ENCODE measurements around the gene MYO16.

MYO16 gene

GRCh38 chr13:108632649-108633167 lies 3.3 kb downstream of the MYO16 start:
- H3K9me3 ChIP-seq (ENCODE audit: control insufficient read depth, insufficient read depth, low read depth, low read length) = no peaks in the 10 kb centered on the region
- TF ChIP-seq ZNF366 (tag by site-specific recombination; conservative IDR thresholded peaks at IDR 0.05) (no peak), ZNF362 (tag by site-specific recombination; IDR thresholded peaks at IDR 0.05) (no peak), GLI2 (tag by site-specific recombination; IDR thresholded peaks at IDR 0.05; ENCODE audit: borderline replicate concordance, low read depth) (no peak), ZBTB20 (tag by site-specific recombination; IDR thresholded peaks at IDR 0.05) (no peak), ZNF223 (tag by site-specific recombination; IDR thresholded peaks at IDR 0.05) (no peak), ZNF423 (tag by site-specific recombination; IDR thresholded peaks at IDR 0.05) (no peak), ZNF426 (tag by site-specific recombination; IDR thresholded peaks at IDR 0.05) (no peak), ZNF692 (tag by site-specific recombination; IDR thresholded peaks at IDR 0.05) (no peak), ZNF398 (tag by site-specific recombination; IDR thresholded peaks at IDR 0.05) (no peak), ZNF184 (tag by site-specific recombination; IDR thresholded peaks at IDR 0.05) (no peak), KLF7 (tag by site-specific recombination; IDR thresholded peaks at IDR 0.05; ENCODE audit: borderline replicate concordance) (no peak), ZNF624 (tag by site-specific recombination; IDR thresholded peaks at IDR 0.05) (no peak), KLF8 (tag by site-specific recombination; IDR thresholded peaks at IDR 0.05) (no peak), ZNF24 (tag by site-specific recombination; IDR thresholded peaks at IDR 0.05) (no peak), ZNF248 (tag by site-specific recombination; IDR thresholded peaks at IDR 0.05) (no peak)
- no peak overlapping the region for H3K4me3 ChIP-seq (ENCODE audit: low read depth, low read length)
- no peaks in the 10 kb centered on the region for H3K4me1 ChIP-seq (ENCODE audit: control insufficient read depth, insufficient read depth, low read length)
- CTCF ChIA-PET = no interaction called here
- H3K27ac ChIP-seq (ENCODE audit: extremely low read depth, low read depth, low read length) = no peak overlapping the region
- POLR2A ChIA-PET = no interaction called here
- no peaks in the 10 kb centered on the region for H3K36me3 ChIP-seq (ENCODE audit: control insufficient read depth in 2 of 2, insufficient read depth in 1 of 2, low read length in 2 of 2)

GRCh38 chr13:108638901-108639300 lies 9.5 kb downstream of the MYO16 start:
- Histone ChIP-seq H3K27ac (ENCODE audit: extremely low read depth, low read depth, low read length) (no peak overlapping the region), H3K4me3 (ENCODE audit: low read depth, low read length) (no peak overlapping the region), H3K9me3 (ENCODE audit: control insufficient read depth, insufficient read depth, low read depth, low read length) (no peaks in the 10 kb centered on the region), H3K4me1 (ENCODE audit: control insufficient read depth, insufficient read depth, low read length) (no peaks in the 10 kb centered on the region), H3K36me3 (ENCODE audit: control insufficient read depth in 2 of 2, insufficient read depth in 1 of 2, low read length in 2 of 2) (no peaks in the 10 kb centered on the region)
- ChIA-PET CTCF (interaction anchor here (0.7 kb wide), 1 partner anchor 12 kb away, joined by 4 read pairs; no protein-coding TSS in a partner anchor), POLR2A (no interaction called here)
- TF ChIP-seq ZNF571 (tag by site-specific recombination; IDR thresholded peaks at IDR 0.05) (no peak), PRDM2 (tag by site-specific recombination; IDR thresholded peaks at IDR 0.05; ENCODE audit: borderline replicate concordance) (no peak), REST (tag by site-specific recombination; IDR thresholded peaks at IDR 0.05) (no peak), ZNF449 (tag by site-specific recombination; IDR thresholded peaks at IDR 0.05) (no peak), ZNF292 (tag by site-specific recombination; IDR thresholded peaks at IDR 0.05; ENCODE audit: borderline replicate concordance, low read depth) (no peak)

Data from HEK293 (cell line).